ENCODE results near the gene CD8B.

GRCh38 chr2:86791573-86791972 lies 70.1 kb downstream of the CD8B start:
- TF ChIP-seq MAX (IDR thresholded peaks at IDR 0.05; ENCODE audit: insufficient read depth, insufficient read length) (no peak), POLR2A (IDR thresholded peaks at IDR 0.05; ENCODE audit: low read depth, low read length) (no peak), POLR2AphosphoS5 (IDR thresholded peaks at IDR 0.05; ENCODE audit: insufficient read depth, low read depth, low read length) (no peak), CTCF (IDR thresholded peaks at IDR 0.05; ENCODE audit: extremely low read depth in 1 of 2, insufficient read depth in 1 of 2, low read depth in 1 of 2, low read length in 2 of 2) (no peak), GATA2 (IDR thresholded peaks at IDR 0.05; ENCODE audit: insufficient read depth, insufficient read length, low read depth, low read length) (no peak)
